GM21737 (cell line): ENCODE data around the gene ASB15.
A peak's percentile ranks its signal among the peaks of the same experiment; 100 is the strongest.
"Not testable (repeated sequence)": the region's sequence is repeated elsewhere in the genome, so short reads cannot be mapped to it uniquely, and the experiment has no call there.

Experiments used
- ATAC-seq: cut with Tn5 transposase; IDR thresholded peaks from one replicate; pipeline ENCODE4 v1.9.1; 2021; ENCODE audit warnings: mild to moderate bottlenecking, moderate library complexity; ENCODE audit not compliant: unreplicated experiment

ASB15 gene

GRCh38 chr7:123601530-123601929, at the start of gene ASB15:
Gene ASB15, plus strand, starts transcription at chr7:123601821. Its CDS starts 12,682 bp downstream, at chr7:123614503.
- ATAC-seq = no peak

- not testable (repeated sequence) for ATAC-seq
Measured at GRCh38 chr7:123552134-123552533, 49.5 kb upstream of the ASB15 start.

GRCh38 chr7:123552641-123553040, 49.0 kb upstream of the ASB15 start:
- no peak for ATAC-seq

- ATAC-seq = no peak
Measured at GRCh38 chr7:123553159-123553558, 48.5 kb upstream of the ASB15 start.

- no peak for ATAC-seq
Measured at GRCh38 chr7:123555484-123555883, 46.1 kb upstream of the ASB15 start.

- ATAC-seq = peak; percentile 2
Measured at GRCh38 chr7:123557016-123557397, 44.6 kb upstream of the ASB15 start.

GRCh38 chr7:123557398-123558288, 44.0 kb upstream of the ASB15 start, which contains the start of gene NDUFA5:
Gene NDUFA5, minus strand, starts transcription at chr7:123557818. Its CDS starts 23 bp downstream, at chr7:123557795.
- ATAC-seq = peak; percentile 99

- no peak for ATAC-seq
Measured at GRCh38 chr7:123558289-123558874, 43.2 kb upstream of the ASB15 start.

GRCh38 chr7:123562121-123562520, 39.5 kb upstream of the ASB15 start:
- ATAC-seq = no peak

GRCh38 chr7:123569352-123570010, 32.1 kb upstream of the ASB15 start:
- no peak for ATAC-seq

- no peak for ATAC-seq
Measured at GRCh38 chr7:123570390-123571182, 31.0 kb upstream of the ASB15 start.

- ATAC-seq = no peak
Measured at GRCh38 chr7:123571187-123571586, 30.4 kb upstream of the ASB15 start.

- no peak for ATAC-seq
Measured at GRCh38 chr7:123571684-123572083, 29.9 kb upstream of the ASB15 start.

GRCh38 chr7:123573341-123573740, 28.3 kb upstream of the ASB15 start:
- no peak for ATAC-seq

- ATAC-seq = no peak
Measured at GRCh38 chr7:123573896-123574467, 27.6 kb upstream of the ASB15 start.

GRCh38 chr7:123579416-123579815, 22.2 kb upstream of the ASB15 start:
- no peak for ATAC-seq

- peak; percentile 60 for ATAC-seq
Measured at GRCh38 chr7:123580406-123581161, 21.0 kb upstream of the ASB15 start.

GRCh38 chr7:123581162-123581459, 20.5 kb upstream of the ASB15 start:
- no peak for ATAC-seq

GRCh38 chr7:123583821-123584220, 17.8 kb upstream of the ASB15 start:
- ATAC-seq = no peak

GRCh38 chr7:123588376-123588775, 13.2 kb upstream of the ASB15 start:
- ATAC-seq = no peak
